Osteoblast (primary cell): ENCODE measurements around the gene KCNA10. TPM values are rescaled to one million over a fixed set of nuclear protein-coding genes. Genes with fewer than 3 reads are reported as not detected.

Experiments used
- DNase-seq: peaks from one replicate; pipeline ENCODE4 v3.0.0; 2011; ENCODE audit warnings: low spot score, mixed read lengths; ENCODE audit not compliant: insufficient read length; ENCODE audit errors: missing footprints
- H2AFZ ChIP-seq: 2 replicates; pipeline ENCODE4 v1.6.0; 2011; ENCODE audit warnings: mild to moderate bottlenecking, low read length
- H3K27ac ChIP-seq: 2 replicates; pipeline ENCODE4 v1.5.1; 2011; ENCODE audit warnings: mild to moderate bottlenecking, low read depth, low read length, moderate library complexity
- H3K27me3 ChIP-seq: 2 replicates; pipeline ENCODE4 v1.6.0; 2012; ENCODE audit warnings: mild to moderate bottlenecking, control low read depth, inconsistent platforms, low read length, moderate library complexity; ENCODE audit not compliant: insufficient read depth
- H3K36me3 ChIP-seq: 2 replicates; pipeline ENCODE4 v1.5.1; 2011; ENCODE audit warnings: mild to moderate bottlenecking, low read length, control low read depth, moderate library complexity; ENCODE audit not compliant: insufficient read depth
- H3K4me1 ChIP-seq: 2 replicates; pipeline ENCODE4 v1.5.1; 2011; ENCODE audit warnings: mild to moderate bottlenecking, low read length, control low read depth, moderate library complexity; ENCODE audit not compliant: insufficient read depth
- H3K4me2 ChIP-seq: 2 replicates; pipeline ENCODE4 v1.6.0; 2011; ENCODE audit warnings: mild to moderate bottlenecking, low read length; ENCODE audit not compliant: insufficient read depth
- H3K4me3 ChIP-seq: fragments of 200-600 bp; sonication (generic); 3 replicates; pipeline ENCODE4 v1.5.1; 2012; ENCODE audit warnings: mild to moderate bottlenecking, low read length, inconsistent platforms; ENCODE audit not compliant: insufficient read depth
- H3K79me2 ChIP-seq: 2 replicates; pipeline ENCODE4 v1.6.0; 2012; ENCODE audit warnings: mild to moderate bottlenecking, low read length, control low read depth, inconsistent platforms; ENCODE audit not compliant: insufficient read depth
- H3K9me3 ChIP-seq: 2 replicates; pipeline ENCODE4 v1.5.1; 2011; ENCODE audit warnings: low read depth, low read length, control low read depth
- H4K20me1 ChIP-seq: 2 replicates; pipeline ENCODE4 v1.6.0; 2012; ENCODE audit warnings: mild to moderate bottlenecking, low read length, control low read depth; ENCODE audit not compliant: insufficient read depth
- total RNA-seq: library from RNA; depleted of rRNA; stranded (reverse); fragments of >200 nt; gene quantifications from 2 replicates; pipeline ENCODE4 v1.2.3, GENCODE V29; 2012
- TF ChIP-seq, protein P1 (sequence below): IDR thresholded peaks from 2 replicates; pipeline ENCODE4 v1.5.1; 2011; ENCODE audit warnings: mild to moderate bottlenecking, low read depth, low read length, moderate library complexity; ENCODE audit errors: extremely low read depth

Gene KCNA10
- total RNA-seq, 1 donor, result not detected

DNA sequence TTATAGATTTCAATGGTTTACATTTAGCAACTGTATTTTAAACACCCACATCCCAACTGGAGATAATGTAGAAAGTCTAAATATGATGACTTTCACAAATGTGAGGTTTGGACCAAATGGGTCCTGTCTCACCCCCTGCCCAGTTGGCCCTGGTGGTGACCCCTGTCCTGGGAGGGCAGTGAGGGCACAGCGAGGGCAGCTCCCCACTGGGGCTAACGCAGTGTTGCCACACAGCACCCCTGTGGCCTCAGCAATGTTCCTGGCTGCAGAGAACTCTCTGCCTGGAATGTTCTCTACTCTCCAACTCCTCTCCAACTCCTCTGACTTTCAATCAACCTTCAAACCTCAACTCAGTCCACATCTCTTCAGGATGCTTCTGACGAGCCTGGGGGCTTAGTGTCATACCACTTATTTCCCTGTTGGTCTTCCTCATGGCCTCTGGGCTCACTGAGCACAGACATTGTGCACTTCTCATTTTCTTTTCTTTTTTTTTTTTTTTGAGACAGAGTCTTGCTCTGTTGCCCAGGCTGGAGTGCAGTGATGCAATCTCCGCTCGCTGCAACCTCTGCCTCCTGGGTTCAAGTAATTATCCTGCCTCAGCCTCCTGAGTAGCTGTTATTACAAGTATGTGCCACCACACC lies 25.8 kb downstream of the KCNA10 start:
- no peak overlapping the region for H2AFZ ChIP-seq
- no peaks in the 10 kb centered on the region for H3K36me3 ChIP-seq
- TF ChIP-seq, protein P1, sequence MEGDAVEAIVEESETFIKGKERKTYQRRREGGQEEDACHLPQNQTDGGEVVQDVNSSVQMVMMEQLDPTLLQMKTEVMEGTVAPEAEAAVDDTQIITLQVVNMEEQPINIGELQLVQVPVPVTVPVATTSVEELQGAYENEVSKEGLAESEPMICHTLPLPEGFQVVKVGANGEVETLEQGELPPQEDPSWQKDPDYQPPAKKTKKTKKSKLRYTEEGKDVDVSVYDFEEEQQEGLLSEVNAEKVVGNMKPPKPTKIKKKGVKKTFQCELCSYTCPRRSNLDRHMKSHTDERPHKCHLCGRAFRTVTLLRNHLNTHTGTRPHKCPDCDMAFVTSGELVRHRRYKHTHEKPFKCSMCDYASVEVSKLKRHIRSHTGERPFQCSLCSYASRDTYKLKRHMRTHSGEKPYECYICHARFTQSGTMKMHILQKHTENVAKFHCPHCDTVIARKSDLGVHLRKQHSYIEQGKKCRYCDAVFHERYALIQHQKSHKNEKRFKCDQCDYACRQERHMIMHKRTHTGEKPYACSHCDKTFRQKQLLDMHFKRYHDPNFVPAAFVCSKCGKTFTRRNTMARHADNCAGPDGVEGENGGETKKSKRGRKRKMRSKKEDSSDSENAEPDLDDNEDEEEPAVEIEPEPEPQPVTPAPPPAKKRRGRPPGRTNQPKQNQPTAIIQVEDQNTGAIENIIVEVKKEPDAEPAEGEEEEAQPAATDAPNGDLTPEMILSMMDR, result no peak
- no peaks in the 10 kb centered on the region for H3K79me2 ChIP-seq
- peaks cover 3% of the 10 kb centered on the region for H4K20me1 ChIP-seq
- no peak for DNase-seq
- no peak overlapping the region for H3K4me3 ChIP-seq
- H3K9me3 ChIP-seq, result no peaks in the 10 kb centered on the region
- H3K4me1 ChIP-seq, result no peaks in the 10 kb centered on the region
- no peak overlapping the region for H3K4me2 ChIP-seq
- H3K27me3 ChIP-seq, result no peaks in the 10 kb centered on the region
- H3K27ac ChIP-seq, result no peak overlapping the region

DNA sequence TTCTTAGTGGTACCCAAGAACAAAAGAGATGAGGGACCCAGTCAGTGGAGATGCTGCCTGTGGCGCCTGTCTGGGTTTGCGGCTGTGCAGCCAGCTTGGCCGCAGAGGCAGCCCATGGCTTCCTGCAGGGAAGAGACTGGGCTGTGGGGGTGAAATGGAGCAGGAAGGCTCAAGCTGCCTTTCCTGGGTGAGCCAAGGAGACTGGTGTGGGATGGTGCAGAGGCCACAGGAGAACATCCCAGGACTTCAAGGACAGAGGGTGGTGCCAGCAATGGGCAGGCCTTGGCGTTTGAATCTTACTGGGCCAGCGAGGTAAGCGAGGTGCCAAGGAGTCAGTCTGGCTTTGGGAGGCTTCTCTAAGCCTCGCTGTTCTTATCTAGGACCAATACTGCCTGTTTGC lies 26.4 kb downstream of the KCNA10 start:
- H3K9me3 ChIP-seq, result no peaks in the 10 kb centered on the region
- H3K36me3 ChIP-seq, result no peaks in the 10 kb centered on the region
- peaks cover 3% of the 10 kb centered on the region for H4K20me1 ChIP-seq
- no peak overlapping the region for H2AFZ ChIP-seq
- no peaks in the 10 kb centered on the region for H3K4me1 ChIP-seq
- no peaks in the 10 kb centered on the region for H3K79me2 ChIP-seq
- no peak overlapping the region for H3K4me2 ChIP-seq
- TF ChIP-seq, protein P1, result no peak
- H3K4me3 ChIP-seq, result no peak overlapping the region
- no peak overlapping the region for H3K27ac ChIP-seq
- peak; percentile 62 for DNase-seq
- no peaks in the 10 kb centered on the region for H3K27me3 ChIP-seq

DNA sequence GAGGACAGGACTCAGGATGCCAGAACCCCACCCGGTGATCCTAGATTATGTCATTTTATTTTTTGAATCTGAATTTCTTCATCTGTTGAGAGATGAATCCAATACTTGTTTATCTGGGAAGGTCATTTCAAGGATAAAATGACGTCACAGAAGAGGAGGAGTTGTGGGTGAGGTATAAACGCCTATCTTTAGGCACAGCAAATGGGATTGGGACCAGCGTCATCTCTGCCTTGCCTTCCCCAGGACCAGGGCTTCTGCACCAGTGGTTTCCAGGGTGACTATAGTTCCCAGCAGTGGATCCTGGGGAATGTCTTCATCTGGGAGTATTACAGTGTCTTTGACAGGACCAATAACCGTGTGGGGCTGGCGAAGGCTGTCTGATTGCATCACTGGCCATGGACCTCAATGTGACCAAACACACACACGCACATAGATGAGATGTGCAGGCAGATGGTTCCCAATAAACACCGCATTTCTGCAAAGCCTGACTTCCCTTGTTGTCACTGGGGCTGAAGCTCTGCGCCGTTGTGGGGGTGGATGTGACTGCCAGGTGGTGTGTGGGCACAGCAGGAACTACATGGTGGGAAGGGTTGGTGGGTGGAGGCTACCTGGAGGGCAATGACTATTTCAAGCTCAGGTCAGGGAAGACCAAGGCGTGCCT lies 28.1 kb downstream of the KCNA10 start:
- no peak overlapping the region for H3K4me2 ChIP-seq
- no peak overlapping the region for H3K4me3 ChIP-seq
- H3K27ac ChIP-seq, result no peak overlapping the region
- H3K4me1 ChIP-seq, result no peaks in the 10 kb centered on the region
- H3K36me3 ChIP-seq, result no peaks in the 10 kb centered on the region
- H2AFZ ChIP-seq, result no peak overlapping the region
- no peaks in the 10 kb centered on the region for H4K20me1 ChIP-seq
- peak; percentile 67 for DNase-seq
- H3K9me3 ChIP-seq, result no peaks in the 10 kb centered on the region
- no peaks in the 10 kb centered on the region for H3K27me3 ChIP-seq
- no peaks in the 10 kb centered on the region for H3K79me2 ChIP-seq
- TF ChIP-seq, protein P1, result no peak

DNA sequence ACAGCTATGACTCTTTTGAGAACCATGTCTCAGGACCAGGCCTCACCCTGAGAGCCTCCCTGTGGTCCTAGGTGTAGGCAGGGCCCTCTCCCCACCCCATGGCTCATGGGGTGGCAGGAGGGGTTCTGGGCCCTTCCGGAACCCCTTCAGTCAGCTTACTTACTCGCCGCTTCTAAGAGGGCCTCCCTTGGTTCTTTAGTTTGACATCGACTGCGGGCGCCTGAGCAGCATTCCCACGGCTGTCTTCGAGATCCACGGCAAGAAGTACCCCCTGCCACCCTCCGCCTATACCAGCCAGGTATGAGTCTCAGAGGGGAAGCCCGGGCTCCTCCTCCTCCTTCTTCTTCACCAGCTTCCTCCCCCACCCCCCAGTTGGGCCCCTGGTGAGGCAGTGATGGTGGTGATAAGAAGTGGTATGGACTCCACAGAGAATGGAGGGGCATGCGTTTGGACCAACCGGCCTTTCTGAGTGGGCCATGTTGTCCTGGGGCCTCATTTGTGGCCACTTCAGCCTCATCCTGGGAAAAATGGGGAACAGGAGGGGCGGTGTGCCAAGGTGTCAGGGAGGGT lies 28.9 kb downstream of the KCNA10 start:
- no peak overlapping the region for H2AFZ ChIP-seq
- no peaks in the 10 kb centered on the region for H3K79me2 ChIP-seq
- no peak overlapping the region for H3K27ac ChIP-seq
- H3K4me3 ChIP-seq, result no peak overlapping the region
- no peak overlapping the region for H3K4me2 ChIP-seq
- H3K27me3 ChIP-seq, result peaks cover 6% of the 10 kb centered on the region
- DNase-seq, result peak; percentile 72
- no peaks in the 10 kb centered on the region for H3K4me1 ChIP-seq
- H3K9me3 ChIP-seq, result no peaks in the 10 kb centered on the region
- no peaks in the 10 kb centered on the region for H3K36me3 ChIP-seq
- TF ChIP-seq, protein P1, result no peak
- H4K20me1 ChIP-seq, result no peaks in the 10 kb centered on the region
